Hematopoietic multipotent progenitor cell treated with erythropoietin and hydrocortisone succinate and interleukin-3 and kit ligand, for 4 days (in vitro differentiated cells): Measurements from ENCODE around the gene ZNF22.

Source experiments
- DNase-seq: peaks from one replicate; pipeline ENCODE4 v3.0.0-alpha.2; 2015

The ZNF22 gene

GRCh38 chr10:44978213-44978569 lies 22.5 kb upstream of the ZNF22 start:
- DNase-seq: no peak

DNA sequence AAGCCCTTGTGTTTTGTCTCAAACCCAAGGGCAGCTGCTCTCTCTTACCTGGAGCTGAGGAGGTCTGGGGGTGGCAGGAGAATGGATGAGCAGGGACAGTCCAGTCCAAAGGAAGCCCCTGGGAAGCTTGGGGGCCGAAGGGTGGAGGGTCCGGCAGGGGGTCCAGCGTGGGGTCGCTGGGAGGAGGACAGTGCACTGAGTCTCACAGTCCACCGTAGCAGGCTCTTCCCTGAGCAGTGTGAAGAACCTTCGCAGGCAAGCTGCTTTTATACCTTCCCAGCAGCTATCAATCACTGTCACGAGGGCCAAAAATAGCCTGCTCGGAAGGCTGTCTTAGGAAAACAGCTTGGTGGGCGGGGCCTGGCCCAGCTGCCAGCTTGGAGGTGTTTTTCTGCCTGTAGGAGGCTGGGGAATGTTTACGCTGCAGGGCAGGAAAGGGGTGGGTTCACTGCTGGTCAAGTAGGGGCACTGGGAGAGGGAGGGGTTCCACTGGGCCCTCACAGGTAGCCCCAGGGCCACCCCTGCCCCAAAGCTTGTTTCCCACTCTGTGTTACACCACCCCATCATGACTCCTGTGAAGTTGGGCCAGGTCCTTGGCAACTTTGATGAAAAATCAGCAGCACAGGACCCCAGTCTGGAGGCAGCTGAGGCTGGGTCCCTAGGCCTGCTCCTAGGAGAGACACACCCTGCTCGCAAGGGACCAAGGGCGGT lies 22.0 kb upstream of the ZNF22 start, which contains the start of gene DEPP1:
Gene DEPP1 (minus strand): TSS at position 240 of the 711 bp plus-strand sequence. CDS start 779 bp downstream, outside the sequence.
- DNase-seq: peak; percentile 81

GRCh38 chr10:44979281-44980191 lies 21.2 kb upstream of the ZNF22 start:
- no peak for DNase-seq

DNA sequence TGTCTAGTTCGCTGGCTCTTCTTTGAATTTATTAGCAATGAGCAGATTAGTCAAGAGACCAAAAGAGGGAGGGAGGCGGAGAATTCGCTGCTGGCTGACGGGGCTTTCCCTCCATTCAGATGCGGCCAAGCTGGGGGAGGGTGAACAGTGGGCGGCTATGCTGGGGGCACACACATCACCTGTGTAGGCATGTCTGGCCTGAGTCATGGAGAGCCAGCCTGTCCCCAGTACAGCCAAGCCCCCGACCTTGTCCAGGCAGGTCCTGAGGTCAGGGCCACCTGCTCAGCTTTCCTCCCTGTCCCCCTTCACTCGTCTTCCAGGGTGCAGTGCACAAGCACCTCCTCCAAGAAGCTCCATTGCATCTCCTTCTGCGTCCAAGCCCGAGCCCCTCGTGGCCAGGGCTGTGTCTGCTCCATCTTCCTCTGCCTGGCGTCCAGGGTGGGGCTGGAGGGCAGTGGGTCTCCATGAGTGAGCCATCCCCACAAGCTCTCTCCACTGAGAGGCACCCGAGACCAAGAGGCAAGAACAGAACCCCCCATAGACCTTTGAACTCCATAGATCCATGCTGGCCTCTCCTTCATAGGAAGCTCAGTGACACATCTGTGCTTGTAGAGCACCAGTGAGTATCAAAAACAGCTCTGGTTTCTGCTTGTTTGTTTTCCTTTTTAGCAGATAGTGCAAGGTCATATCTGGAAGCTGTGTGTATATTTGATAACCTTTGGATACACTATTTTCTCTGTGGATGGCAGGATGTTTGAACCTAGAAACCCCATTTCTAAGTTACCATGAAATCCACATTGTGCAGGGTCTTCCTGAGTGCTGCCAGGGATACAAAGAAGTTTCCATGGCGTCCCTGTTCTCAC lies 20.2 kb upstream of the ZNF22 start:
- no peak for DNase-seq

DNA sequence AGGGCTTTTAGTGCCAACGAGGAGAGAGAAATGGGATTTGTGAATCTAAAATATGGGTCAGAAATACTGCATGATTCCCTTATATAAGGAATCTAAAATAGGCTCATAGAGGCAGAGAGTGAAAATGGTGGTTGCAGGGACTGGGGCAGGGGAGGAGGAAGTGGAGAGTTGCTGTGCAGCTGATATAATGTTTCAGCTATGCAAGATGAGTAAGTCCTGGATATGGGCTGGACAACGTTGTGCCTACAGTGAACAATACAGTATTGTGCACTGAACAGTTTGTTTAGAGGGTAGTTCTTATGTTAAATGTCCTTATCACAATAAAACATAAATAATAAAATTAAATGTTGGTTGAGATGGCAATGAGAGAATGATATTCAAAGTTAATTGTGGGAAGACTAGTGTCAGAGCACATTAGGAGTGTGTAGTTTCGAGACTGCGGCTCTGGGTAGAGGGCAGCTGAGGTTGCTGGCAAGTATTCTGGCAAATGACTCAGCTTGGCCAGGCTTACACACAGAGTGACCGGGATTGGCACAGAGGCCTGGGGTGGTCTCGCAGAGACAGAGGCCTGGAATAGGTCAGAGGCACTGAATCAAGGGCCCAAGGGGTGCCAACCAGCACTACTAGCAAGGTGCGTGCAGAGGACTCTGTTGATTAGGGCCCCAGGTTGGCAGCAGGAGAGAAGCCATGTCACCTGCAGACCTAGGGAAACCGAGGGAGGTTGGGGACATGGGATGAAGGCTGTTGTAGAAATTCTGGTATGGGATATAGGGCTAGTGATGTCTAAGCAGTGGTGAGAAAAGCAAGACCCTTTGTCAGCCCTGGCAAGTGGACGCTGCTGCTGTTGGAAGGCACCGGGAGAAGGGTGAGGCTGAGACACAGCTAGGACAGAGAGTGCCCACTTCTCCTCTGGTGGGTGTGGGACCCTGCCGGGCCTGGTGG lies 19.3 kb upstream of the ZNF22 start:
- DNase-seq: peak; percentile 55

DNA sequence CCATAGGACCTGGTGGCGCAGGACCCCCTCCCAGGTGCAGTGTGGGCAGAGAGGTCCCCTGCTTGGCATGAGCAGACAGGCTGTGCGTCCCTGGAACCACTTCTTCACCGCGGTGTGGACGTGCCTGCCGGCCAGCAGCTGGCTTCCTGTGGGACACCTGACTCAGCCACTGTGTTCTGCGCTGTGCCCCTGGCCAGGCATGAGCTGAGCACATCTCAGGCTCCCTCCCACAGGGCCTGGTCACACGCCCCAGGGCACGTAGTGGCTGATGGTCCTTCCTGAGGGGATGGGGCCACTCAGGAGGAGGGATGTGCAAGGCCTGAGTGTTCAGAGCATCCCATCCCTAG lies 18.6 kb upstream of the ZNF22 start:
- no peak for DNase-seq

DNA sequence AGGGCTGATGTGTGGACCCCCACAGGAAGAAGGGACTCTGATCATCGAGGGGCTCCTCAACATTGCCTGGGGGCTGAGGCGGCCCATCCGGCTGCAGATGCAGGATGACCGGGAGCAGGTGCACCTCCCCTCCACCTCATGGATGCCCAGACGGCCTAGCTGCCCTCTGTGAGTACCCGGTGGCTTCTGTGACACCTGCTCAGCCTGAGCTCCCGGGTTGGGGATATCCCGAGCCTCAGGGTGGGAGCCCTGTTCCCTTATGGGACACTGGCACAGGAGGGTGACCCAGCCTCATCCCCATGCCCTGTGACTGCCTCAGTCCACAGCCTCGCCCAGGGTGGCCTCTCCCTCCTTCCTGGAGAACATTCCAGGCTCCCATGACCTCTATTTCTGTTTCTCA lies 18.2 kb upstream of the ZNF22 start:
- no peak for DNase-seq

DNA sequence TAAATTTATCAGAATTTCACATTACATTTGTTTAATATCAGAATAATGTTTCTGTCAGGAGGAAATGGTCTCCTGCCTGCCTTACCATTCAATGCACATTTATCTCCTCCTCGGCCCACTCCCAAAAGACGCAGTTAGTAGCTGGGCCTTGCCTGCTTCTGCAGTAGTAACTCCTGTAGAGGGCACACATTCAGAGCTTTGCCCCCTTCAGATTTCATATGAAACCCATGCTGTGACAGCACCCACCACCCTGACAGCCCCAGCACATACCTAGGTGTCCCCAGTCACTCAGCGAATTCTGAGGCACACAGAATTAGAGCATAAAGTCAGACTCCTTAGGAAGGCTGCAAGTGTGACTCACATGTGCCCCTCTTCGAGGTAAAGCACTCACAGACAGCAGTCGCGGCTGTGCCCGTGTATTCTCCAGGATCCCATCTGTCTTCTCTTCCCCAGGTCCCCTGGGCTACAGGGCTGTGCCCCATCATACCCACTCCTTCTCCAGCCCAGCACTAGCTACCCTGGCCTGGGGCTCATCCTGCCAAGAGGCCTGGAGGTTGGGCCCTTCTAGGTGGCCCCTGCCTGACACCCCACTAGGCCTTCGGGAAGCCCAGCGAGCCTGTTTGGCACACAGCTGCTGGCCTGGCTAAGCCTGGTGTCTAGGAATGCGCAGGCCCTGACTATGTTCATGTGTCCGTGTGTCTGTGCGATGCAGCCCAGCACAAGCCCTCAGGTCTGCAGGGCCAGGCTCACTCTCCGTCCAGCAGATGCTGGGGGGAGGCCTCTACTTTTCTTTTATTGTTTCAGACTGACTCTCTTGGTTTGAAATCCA lies 17.4 kb upstream of the ZNF22 start:
- no peak for DNase-seq

- no peak for DNase-seq
Observed at GRCh38 chr10:44983895-44984278, 16.8 kb upstream of the ZNF22 start.

DNA sequence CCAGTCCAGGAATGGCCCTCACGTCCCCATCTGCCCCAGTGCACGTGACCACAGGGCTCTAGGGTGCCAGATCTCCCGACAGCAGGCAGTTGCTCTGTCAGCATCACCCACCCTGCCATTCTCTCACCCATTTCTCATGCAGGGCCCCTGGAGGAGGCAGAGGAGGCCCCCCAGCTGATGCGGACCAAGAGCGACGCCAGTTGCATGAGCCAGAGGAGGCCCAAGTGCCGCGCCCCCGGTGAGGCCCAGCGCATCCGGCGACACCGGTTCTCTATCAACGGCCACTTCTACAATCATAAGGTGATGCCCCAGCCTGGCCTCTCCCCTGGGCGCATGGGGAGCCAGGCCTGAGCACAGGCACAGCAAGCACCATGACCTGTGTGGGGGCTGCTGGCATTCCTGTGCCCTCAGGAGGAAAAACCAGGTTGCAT lies 16.0 kb upstream of the ZNF22 start:
- no peak for DNase-seq

DNA sequence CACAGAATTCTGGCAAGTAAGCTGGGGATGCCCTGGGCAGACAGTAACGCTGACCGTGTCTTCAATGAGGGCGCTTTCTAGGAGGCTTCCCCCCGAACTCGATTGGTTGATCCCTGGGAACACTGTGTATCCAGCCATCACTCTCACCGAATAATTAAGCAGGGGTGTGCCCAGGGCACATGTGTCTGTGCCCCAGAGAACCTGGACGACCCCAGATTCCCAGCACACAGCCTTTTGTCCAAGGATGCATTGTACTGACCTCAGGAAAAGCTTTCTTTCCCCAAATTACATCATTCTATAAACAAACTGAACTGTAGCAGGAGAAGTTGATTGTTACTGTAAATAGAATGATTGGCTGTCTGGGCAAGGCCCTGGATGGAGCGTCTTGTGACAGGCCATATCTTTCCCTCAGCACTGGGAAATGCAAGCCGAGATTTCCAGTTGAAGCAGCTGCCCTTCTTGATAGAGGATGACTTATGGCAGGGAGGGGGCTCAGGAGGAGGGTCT lies 15.5 kb upstream of the ZNF22 start:
- DNase-seq: no peak

DNA sequence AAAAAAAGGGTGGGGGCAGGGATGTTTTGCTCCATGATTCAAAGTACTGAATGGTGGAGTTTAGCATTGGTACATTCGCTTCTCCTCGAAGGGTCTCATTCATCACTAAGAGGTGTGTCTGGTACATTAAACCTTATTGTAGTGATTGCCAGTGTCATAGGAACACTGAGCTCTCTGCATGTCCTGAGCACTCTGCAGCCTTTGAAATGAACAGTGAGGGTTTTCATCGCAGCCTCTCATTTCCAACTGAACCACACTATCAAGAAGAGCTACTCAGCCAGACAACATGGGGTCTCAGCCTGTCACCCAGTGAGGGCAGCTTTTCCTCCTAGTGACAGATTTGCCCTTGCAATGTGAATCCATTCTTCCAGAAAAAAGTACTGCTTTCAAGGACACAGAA lies 14.5 kb upstream of the ZNF22 start:
- no peak for DNase-seq

GRCh38 chr10:44986670-44987069 lies 14.1 kb upstream of the ZNF22 start:
- peak; percentile 84 for DNase-seq

DNA sequence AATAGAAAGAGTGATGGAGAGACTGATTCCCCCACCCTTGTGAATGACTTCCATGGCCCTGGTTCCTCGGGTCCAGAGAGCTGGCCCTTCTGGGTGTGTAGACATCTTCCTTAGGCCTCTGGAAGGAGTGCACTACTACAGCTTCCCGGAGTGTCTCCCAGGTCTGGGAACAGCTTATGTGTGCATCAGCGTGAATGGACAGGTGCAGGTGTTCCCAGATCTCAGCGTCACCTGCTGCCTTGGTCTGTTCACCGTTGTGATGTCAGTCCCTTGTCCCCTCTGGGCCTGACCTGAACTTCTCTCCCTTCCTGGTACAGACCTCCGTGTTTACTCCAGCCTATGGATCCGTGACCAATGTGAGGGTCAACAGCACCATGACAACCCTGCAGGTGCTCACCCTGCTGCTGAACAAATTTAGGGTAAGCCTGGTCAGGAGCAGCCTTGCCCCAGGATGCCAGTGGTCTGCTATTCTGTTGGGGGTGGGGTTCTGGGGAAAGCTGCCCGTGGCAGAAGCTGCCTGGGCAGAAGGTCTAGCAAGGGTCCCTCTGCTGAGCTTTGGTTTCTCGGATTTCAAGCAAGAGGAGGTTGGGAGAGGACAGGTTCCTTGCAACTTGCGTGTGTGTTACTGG lies 11.7 kb upstream of the ZNF22 start:
- DNase-seq: no peak

- DNase-seq: no peak
Observed at GRCh38 chr10:44989597-44990301, 11.0 kb upstream of the ZNF22 start.

DNA sequence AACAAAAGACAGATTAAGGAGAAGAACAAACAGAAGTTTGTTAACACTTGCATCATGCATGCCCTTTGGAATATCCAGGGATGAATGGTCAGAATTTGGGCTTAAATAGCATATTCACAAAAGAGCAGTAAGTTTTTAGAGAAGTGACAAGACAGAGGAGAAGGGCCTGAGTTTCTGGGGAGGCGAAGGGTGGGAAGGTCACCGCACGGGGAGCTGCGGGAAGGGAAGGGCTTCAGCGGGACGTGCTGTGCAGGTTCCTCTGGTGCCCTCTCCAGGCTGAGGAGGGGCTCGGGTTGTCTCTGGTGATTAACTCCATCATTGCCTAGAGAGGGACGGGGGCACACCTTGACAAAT lies 10.4 kb upstream of the ZNF22 start:
- DNase-seq: peak; percentile 70

DNA sequence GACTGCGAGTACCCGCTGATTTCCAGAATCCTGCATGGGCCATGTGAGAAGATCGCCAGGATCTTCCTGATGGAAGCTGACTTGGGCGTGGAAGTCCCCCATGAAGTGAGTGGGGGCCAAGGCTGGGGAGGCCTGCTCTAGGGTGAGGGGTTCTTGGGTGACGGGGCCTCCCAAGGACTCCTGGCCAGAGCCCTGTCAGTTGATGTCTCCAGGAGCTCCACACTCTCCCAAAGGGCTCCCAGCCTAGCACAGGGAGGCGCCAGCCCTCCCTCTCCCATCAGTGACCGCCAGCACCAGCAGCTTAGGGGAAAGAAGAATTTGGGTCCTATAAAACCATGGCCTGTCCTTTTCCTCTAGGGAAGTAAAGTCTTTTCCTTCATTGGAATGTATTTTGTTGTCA lies 9.8 kb upstream of the ZNF22 start:
- DNase-seq: no peak

DNA sequence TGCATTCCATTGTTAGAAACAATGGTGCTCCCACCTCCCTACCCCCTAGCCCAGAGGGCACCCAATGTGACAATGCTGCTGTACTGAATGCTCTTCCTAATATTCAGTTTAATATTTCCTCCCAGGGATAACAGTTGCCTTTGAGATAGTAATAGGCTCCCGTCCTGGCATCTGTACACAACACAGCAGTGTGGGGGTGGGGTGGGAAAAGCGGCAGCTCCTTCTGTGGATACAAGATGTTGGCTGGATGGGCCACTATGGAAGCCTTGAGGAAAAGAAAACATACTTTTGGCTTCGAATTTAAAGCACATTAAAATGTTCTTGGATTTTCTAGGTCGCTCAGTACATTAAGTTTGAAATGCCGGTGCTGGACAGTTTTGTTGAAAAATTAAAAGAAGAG lies 9.2 kb upstream of the ZNF22 start:
- no peak for DNase-seq

DNA sequence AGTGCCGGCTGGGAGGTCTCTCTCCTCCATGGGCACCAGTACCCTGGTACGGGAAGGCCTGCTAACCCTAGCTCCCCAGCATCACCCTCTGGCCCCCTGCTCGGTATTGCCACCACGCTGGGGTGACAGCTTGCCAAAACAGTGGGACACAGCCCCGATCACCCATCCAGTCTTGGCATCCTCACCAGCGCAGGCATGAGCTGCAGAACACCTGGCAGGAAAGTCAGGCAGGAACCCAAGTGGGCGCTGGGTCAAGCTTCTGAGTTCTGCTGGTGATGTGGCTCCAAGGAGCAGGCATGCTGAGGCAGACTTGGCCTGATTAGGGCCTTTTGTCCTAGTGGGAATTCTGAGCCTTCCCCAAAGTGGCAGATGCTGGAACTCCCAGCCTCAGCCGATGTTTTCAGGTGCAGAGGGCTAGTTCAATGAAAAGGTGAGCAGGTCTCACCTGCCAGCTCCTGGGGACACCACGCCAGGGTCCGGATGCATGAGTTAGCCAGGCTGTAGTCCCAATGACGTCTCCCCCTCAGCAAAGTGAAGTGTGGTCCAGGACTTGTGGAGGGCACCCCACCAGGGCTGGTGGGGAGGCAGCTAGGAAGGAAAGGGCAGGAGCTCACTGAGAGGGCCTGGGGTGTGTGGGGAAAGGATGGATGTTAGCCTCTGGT lies 8.5 kb upstream of the ZNF22 start:
- DNase-seq: no peak
